HG02885 (cell line): ENCODE measurements around the gene HNF4A.

Source experiments
- ATAC-seq: cut with Tn5 transposase; IDR thresholded peaks from one replicate; pipeline ENCODE4 v1.9.1; 2021; ENCODE audit warnings: mild to moderate bottlenecking; ENCODE audit not compliant: unreplicated experiment, poor library complexity

HNF4A gene

DNA sequence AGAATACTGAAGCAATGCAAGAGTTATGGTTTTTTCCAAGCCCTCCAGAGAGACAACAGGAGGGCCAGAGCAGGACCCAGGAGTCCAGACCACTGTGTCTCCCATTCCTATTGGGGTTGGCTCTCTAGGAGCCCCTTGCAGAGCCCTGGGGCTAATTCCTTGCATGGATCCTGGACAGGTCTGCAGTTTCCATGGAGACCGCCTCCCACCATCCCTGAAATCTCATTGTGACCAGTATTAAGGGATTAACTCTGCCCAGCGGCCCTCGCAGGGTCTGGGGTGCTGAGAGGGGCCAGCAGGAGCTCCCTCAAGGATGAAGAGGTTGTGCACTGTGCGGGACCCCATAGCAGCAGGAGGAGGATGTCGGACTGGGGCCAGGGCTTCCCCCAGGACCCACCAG lies 34.8 kb downstream of the HNF4A start:
- no peak for ATAC-seq

DNA sequence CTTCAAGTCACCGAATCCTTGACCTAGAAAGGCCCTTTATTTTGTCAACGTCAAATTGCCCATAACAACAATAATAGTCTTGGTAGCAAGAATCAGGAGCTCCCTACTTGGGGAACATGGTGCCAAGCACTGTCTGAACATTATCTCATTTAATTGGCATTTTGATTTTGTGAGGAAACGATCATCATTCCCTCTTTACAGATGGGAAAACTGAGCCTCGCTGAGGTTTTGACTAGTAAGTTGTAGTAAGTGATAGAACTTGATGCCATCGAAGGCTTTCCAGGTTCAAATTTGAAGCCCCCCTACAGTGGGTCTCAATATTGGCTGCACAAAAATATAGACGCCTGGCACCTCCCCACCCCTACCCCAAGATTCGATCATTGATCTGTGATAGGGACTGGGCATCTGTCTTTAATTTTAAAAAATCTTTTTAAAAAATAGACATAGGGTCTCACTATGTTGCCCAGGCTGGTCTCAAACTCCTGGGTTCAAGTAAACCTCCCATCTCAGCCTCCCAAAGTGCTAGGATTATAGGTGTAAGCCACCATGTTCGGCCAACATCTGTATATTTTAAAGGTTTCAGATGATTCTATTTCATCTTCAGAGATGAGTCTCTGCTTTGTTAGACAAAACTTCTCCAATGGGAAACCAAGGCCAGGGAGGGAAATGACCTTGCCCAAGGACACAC lies 36.7 kb downstream of the HNF4A start:
- no peak for ATAC-seq

DNA sequence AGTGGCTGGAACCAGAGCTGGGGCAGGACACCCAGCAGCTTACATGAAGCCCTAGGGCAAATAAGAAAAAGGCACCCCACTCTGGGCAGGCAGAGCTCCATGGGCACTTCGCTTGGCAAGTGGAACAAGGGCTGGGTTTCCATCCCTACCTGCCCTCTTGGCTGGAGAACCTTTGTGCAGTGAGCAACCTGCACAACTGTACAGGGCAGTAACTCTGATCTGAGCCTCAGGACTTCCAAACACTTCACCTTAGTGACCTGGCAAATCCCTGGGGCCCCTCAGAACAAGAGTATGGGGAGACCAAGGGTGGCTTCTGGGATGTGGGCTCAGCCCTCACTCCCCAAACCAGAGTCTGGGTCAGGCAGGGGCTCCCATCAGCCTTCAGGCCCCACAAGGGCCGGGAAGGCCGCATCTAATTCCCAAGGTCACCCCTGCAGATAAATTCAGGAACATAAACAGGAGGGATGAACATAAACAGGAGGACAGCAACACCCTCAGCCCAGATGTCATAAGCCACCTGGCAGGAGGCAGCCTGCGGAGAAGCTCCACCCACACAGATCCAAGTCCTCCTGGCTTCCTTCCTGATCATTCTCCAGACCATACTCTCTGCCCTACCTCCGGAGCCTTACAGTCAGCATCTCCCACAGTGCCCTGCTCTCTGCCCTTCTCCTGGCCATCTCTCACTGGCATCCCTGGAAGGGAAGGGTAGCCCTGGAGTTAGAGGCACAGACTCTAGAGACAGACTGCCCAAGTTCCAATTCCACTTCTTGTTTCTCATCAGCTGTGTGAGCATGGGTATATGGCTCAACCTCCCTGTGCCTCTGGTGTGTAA lies 37.5 kb downstream of the HNF4A start:
- ATAC-seq: no peak

DNA sequence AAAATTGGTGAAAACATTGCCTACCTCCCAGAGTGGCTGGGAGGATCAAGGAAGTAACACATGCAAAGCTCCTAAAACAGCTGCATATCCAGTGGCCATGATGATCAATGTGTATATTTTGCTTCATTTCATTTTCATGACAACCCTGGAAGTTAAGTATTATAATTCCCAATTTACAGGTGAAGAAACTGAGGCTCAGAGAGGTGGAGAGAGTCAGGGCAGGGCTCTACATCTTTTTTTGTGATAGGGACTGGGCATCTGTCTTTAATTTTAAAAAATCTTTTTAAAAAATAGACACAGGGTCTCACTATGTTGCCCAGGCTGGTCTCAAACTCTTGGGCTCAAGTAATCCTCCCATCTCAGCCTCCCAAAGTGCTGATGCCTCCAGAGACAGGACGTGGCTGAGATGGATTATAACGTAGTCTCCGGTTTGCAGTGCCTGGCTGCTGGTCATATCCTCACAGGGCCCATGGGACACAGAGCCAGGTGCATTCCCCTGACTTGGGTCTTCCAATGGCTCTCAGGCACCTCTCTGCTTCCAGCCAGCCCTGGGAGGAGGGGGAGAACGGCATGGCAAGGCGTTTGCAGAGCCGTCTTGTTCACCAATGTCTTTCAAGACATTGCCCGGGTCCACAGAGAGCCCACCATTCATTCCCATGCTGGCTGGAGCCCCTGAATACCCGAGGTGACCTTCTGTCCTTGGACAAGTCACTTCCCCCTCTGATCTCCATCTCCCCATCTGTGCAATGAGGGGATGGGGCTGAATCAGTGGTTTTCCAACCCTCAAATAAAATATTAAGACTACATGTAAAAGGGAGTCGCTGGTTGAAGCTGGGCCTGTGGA lies 38.3 kb downstream of the HNF4A start:
- ATAC-seq: no peak

DNA sequence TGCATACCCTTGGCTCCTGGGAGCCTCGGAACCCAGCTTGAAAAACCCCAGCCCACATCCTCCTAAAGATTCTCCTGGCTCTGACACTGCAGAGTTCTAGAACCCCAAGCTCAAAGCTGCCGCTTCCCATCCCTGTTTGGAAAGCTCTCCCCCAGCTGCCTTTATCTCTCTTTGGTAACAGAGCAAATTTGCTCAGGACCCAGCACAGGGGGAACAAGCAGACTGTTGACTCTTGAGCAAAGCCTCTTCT lies 38.9 kb downstream of the HNF4A start:
- no peak for ATAC-seq

DNA sequence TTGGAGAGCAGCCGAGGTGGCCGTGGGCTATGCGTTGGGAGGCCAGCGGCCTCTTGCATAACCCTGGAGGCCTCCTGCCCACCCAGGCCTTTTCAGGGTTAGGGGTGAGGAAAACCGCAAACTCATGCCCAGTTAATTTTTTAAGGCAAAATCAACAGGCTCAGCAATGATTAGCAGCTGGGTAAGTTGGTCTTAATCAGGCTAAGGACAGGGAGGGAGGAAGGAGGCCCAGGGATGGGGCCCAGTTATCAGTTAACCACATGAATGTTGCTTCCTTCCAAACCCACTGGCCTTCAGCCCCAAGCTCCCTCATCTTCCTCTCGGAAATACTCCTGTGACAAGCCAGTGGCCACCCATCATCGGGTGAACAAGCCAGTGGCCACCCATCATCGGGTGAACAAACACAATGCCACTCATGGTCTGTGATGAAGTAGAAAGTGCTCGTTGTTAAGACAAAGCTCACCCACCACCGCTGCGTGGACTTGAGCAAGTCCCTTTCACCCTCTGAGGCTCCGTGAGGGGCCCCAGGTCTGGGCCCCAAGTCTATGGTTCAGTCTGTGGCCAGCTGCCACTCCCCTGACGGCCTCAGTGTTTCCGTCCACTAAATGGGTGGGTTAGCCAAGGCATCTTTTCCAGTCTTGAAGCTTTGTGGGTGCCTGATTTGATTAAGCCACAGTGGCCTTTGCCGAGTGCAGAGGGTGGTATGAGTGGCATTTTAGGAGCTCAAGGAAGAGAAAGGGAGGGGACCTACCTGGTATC lies 39.4 kb downstream of the HNF4A start:
- ATAC-seq: no peak

DNA sequence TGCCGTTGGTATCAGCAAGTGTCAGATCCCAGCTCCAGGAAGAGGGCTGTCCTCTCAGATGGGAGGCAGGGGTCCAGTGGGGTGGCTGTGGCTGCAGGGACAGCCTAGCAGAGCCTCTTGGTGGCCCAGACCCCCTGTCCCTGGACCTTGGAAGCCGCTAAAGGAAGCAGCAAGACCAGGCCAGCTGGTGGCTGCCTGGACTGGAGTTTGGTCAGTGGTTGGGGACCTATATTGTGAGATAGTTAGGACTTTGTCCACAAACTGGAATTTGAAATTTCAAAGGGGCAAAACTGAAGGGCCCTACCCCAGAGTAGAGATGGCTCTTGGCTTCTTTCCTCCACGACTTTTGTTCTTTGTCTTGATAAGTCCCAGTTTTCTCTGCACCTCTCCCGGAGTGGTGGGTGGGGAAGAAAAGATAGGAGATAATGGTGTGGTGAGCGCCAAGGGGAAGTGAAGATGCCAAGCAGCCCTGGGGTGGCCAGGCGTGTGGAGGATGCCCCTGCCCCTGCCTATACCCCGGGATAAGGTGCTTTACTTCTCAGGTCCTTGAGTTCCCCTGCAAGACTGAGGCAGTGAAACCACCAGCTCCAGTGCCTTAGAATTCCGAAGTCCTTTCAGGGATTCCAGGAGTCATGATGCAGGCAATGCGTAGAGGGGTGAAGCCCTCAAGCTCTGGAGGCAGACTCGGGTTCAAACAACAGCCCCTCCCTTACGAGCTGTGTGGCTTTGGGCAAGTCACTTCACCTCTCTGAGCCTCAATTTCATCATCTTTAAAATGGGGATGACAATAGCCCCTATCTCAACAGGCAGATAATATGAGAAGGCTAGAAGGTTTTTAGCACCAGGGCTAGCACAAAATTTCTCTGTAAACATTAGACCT lies 40.2 kb downstream of the HNF4A start:
- no peak for ATAC-seq

DNA sequence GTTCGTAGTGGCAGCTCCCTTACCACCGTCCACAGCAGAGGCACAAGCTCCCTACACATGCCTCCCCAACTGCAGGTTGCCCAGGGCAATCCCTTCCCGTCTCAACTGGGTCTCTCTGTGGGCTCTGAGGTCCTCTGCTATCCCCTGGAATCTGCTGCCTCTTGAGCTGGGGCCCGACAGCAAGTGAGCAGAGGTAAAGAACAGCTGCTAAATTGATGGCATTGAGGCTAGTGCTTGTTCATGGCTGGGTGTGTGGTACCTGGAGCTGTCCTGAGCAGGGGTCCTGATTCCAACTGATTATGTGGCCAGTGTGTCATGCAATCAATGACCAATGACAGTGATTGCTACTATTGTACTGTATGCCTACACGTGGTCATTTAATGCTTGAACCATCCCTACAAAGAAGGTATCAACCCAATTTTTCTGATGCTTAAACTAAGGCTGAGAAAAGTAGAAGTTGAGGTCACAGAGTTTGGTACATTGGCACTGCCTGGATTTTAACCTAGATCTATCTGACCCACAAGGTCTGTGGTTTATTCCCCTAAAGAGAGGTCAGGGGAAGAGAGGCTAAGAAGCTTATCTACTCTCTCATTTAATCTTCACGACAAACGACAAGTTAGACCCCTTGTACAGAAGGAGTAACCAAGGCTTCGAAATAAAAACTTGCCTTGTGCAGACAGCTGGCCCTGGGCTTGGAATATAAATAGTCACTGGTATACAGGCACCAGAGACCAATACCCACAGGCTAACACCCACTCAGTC lies 41.1 kb downstream of the HNF4A start:
- ATAC-seq: no peak

DNA sequence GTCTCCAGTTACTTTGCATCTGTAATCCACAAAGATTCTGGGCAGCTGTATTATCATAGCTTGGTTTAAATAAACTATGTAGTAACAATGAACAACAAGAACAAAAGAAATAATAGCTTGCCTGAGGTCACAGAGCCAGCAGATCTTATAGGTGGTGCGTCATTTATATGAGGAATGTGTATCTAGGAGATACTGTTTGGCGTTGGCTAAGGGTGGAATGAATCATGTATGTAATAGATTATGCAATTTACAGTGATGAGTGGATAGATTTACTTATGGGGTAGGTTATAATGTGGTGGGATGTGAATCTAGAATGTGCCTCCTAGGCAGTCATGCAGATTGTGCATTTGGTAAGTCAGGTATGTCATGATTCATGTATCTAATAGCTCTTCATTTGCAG lies 42.8 kb downstream of the HNF4A start:
- no peak for ATAC-seq

DNA sequence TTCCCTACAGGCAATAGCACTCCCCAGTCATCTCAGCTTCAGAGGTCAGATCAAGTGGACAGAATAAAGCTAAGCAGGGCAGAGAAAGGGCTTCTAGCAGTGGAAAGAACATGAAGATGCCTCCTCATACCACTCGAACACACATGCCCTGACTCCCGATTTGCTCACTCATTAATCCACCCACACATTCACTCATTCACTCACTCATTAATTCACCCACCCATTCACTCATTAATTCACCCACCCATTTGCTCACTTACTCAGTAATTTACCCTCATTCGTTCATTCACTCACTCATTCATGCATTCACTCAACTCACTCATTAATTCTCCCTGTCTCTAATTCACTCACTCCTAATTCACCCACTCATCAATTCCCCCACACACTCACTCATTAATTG lies 43.9 kb downstream of the HNF4A start:
- ATAC-seq: no peak

DNA sequence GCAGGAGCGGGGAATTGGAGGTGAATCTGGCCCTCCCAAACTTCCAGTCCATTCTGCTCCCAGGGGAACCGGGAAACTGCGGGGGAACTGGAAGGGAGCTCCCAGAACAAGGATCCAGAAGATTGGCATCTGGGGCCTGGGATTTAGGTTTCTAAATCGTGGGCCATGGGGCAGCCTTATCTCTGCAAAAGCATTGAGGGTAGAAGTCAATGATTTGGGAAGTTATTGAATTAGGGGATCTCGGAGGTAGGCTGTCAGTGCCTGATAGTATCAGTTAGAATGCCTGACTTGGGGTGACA lies 45.1 kb downstream of the HNF4A start:
- ATAC-seq: no peak

DNA sequence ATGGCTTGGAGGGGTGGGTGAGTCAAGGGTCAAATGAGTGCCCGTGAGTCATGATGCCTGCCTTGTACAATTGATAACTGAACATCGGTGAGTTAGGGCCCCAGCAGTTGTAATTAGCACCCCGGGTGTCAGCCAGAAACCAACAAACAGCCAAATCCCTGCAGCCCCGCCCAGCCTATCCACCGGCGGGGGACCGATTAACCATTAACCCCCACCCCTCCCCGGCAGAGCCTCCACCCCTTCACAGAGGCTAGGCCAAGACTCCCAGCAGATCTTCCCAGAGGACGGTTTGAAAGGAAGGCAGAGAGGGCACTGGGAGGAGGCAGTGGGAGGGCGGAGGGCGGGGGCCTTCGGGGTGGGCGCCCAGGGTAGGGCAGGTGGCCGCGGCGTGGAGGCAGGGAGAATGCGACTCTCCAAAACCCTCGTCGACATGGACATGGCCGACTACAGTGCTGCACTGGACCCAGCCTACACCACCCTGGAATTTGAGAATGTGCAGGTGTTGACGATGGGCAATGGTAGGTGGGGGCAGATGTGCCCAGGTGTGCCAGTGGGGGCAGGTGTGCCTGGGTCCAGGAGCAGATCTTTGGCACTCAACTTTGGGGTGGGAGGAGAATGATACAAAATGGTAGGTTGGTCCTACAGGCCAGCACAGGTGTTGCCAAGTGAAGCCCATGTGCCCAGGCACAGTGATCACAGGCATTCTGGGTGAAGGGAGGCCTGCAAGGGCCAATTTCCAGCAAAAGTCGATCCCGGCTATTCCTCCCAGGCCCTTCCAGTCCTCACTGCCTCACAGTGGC lies 45.7 kb downstream of the HNF4A start:
- no peak for ATAC-seq

DNA sequence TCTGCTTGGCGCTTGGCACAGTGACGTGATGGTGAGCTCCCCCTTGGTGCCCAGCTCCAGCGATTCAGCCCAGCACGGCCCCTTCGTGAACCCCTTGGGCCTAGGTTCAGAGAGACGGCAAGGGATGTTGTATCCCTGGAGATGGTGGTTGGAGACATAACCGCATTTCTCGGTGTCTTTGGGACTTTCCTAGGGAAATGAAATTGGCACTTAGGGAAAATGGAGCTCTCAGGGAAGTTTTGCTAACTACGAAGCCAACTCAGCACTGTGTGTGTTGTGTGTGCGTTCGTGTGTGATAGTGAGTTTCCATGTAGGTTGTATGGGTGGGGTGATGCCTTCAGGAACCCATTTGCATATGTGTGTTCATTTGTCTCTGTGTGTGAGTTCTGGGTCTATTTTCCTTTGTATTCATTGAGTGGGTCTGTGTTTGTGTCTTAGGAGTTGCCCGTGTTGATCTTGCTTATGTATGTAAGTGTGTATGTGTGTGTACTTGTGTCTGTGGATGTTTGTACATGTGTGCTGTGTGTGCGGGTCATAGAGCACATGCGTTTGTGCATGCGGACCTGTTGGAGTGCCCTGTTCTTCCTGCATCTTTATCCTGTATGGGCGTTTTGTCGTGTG lies 46.4 kb downstream of the HNF4A start:
- ATAC-seq: no peak

DNA sequence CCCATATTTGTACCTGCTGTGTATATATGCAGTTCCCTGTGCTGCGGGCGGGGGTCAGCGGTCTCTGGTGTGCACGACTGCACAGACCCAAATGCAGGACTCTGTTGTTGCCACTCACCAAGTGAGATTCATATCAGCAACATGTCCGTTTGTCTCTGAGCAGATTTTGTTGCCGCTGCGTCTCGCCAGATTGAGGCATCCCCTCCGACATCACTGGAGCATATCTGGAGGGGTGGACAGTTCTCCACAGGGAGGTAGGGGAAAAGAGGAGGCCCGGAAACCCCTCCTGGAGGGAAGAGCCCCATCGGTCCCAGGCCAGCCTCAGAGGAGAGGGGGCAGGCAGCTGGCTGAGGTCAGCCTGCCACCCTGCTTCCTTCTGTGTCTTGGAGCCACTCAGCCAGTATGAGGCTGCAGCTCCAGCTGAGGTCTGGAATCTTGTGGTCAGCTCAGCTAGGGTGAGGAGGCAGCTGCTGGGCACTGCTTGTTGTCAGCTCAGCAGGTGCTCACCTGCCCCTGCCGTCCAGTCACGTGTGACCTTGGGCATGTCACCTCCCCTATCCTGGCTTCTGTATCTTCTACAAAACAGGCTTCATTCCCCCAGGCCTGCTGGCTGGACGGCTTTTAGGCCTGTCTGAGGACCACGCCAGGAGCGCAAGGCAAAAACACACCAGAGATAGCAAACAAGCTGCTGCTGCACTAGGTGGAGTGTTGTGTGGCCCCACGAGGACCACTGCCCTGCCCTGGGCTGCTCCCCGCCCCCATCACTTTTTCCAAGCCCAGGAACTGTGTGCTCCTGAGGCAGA lies 47.1 kb downstream of the HNF4A start:
- no peak for ATAC-seq

DNA sequence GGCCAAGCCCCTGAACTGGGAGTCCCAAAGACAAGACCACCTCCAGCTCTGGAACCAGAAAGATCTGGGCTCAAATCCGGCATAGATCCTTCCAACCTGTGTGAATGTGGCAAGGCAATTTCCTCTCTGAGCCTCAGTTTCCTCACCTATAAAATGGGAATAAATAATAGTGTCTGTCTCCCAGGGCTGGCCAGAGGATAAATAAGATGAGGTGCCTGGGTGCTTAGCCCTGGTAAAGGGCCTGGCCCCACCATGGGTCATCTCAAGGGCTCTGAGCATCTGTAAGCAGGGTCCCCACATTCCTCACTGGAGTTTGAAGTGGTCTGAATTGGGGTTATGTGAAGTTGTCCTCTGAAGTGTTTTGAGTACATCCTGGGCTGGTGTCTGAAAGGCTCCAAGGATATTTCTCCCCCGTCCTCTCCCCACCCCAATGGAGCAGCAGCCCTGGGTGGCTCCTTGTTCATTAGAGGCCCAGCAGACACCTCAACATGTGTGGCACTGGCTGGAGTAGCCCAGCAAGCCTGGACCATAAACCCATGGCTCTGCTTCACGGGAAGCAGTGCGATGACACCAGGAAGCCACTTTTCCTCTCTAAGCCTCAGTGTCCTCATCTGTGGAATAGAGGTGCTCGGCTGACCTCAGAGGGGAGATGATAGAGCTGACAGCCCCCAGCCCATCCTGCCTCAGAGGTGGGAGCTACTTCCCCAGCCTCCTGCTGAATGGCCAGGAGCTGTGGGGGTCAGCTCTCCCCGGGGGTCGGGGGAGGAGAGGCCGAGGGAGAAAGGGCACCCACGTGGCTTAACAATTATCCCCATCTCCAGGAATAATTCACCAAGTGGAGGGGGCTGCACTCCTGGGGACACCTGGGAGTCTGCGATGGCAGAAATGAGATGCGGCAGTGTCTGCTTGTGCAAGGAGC lies 48.0 kb downstream of the HNF4A start:
- no peak for ATAC-seq
